Stimulated activated CD4-positive, alpha-beta T cell treated with anti-CD3 and anti-CD28 coated beads, Interleukin-4, amount 100 ng/mL, for 4 hours (primary cell): ENCODE results near the gene TBR1.

Experiments
- DNase-seq, 2 experiments: peaks; one replicate each; pipeline ENCODE4 v3.0.0-alpha.2; 2020

TBR1 gene

DNA sequence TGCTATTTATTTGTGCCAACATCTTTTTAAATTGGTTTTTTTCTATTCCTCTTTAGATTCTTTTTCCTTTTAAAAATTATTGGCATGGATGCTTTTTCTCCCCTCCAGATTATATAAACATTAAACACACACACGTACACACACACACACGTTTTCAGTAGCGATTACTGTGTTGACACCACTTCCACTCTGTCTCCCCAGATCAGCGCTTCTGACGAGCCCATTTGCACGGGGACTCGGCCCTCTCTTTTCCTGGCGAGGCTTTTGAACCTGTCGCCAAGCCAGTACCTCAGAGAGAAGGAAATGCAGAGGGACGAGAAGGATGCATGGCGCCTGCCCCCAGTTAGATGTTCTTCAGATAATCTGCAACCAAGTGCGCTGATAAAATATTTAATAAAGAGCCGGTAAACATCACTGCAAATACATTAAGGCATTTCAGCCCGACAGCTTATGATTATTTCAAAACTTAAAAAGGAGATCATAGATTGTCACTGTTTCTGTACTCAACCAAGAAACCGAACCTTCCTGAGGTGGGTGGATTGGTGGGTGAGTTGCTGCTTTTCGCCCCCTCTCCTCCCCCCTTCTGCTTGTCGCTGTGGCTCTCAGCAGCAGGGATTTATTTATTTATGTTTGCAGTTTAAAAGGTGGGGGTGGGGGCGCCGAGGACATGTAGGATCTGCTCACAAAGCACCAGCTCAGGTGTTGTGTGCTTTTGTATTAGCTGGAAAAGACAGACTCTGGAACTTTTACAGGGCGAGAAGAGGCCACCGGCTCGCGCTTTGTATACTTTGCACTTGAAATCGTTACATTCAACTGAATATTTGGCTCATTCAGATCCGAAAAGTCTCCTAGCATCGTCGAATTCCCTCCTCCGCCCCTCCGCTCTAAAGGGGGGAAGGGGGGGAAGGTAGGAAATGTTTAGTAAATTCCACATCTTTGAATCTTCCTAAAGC, 787 bp upstream of the TBR1 start:
- DNase-seq: no peak

DNA sequence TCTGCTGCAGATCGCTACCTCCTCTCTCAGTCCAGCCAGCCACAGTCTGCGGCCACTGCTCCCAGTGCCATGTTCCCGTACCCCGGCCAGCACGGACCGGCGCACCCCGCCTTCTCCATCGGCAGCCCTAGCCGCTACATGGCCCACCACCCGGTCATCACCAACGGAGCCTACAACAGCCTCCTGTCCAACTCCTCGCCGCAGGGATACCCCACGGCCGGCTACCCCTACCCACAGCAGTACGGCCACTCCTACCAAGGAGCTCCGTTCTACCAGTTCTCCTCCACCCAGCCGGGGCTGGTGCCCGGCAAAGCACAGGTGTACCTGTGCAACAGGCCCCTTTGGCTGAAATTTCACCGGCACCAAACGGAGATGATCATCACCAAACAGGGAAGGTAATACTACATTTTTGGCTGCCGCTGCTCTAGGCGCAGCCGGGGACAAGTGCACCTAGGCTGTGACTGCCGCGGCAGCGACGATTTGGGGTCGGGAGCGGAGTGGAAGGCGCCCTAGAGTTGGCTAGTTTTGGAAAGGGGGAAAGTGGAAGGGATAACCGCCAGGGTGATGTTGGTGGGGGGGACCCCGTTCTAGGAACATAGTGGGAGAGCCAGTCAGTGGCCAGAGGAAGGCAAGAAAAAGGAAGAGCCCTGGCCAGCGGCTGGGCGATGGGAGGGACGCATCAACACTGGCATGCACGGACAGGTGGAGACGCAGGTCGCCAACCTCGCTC, 776 bp downstream of the TBR1 start:
- DNase-seq: no peak

DNA sequence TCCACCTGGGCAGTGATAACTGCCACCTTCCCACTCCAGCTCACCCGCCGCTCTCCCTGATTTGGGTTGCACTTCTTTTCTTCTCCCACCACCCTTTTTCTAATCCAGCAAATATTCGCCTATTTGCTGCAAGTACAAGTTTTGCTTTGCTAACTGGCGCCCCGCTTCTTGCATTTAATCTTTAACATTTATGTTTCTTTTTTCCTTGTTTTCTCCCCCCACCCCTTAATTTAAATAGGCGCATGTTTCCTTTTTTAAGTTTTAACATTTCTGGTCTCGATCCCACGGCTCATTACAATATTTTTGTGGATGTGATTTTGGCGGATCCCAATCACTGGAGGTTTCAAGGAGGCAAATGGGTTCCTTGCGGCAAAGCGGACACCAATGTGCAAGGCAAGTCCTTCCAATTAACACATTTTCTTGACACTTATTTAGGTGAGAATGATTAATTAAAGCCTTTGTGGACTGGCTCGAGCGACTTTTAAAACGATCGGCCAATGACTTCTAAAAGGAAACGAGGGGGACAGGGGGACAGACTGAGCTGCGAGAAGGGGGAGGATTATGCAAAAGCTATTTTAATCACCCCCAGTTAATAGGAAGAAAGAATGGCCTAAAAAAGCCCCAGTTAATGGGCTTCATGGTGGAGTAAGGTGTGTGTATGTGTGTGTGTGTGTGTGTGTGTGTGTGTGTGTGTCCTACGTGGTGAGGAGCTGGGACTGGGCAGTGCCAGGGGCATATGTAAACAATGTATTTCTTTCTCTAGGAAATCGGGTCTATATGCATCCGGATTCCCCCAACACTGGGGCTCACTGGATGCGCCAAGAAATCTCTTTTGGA, 1.6 kb downstream of the TBR1 start:
- no peak for DNase-seq

DNA sequence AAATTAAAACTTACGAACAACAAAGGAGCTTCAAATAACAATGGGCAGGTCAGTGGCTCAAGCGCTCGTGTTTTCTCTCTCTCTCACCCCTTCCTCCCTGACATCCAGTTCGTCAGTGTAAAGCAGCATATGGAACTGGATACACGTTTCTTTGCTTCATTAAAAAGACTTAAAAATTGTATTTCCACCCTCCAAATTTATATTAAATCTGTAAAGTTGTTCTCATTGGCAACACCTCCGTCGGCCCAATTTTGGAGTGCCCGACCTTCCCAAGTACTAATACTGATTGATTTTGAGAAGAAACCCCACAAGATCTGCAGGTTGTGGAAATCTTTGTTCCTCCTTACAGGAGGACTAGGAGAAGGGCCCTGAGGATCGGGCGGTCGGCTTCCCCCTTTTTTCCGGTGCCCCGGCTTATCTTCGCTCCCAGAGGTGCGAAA, 2.2 kb downstream of the TBR1 start:
- no peak for DNase-seq

DNA sequence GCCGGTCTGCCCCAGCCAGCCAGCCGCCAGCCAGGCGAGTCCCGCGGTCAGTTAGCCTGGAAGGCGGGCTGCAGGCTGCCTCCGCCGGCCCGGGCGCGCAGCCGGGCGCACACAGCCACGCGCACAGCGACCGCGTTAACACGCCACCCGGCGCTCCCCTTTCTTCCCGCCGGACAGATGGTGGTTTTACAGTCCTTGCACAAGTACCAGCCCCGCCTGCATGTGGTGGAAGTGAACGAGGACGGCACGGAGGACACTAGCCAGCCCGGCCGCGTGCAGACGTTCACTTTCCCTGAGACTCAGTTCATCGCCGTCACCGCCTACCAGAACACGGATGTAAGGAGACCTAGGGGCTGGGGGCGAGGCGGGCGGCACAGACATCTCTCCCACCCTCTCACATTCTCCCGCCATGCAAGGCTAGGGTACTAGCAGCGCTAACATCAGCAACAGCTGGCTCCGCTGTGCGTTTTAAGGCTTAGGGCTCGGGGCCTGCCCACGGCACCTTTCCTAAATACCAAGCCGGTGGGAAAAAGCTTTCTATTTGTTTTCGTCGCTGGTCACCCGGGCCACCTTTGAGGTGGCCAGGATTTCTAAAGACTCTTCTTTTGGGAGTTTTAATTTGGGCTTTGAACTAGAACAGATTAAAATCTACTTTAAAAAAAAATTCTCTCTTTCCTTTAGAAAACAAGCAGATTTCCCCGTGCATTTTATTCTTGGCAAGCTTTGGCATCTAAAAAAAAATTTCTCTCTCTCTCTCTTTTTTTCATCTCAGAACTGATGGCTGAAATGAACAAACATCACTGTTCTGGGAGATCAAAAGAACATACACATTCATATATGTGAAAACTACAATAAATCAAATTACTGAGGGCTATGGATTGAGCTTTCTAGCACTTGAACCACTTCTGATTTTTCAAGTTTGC, 2.9 kb downstream of the TBR1 start:
- no peak for DNase-seq

DNA sequence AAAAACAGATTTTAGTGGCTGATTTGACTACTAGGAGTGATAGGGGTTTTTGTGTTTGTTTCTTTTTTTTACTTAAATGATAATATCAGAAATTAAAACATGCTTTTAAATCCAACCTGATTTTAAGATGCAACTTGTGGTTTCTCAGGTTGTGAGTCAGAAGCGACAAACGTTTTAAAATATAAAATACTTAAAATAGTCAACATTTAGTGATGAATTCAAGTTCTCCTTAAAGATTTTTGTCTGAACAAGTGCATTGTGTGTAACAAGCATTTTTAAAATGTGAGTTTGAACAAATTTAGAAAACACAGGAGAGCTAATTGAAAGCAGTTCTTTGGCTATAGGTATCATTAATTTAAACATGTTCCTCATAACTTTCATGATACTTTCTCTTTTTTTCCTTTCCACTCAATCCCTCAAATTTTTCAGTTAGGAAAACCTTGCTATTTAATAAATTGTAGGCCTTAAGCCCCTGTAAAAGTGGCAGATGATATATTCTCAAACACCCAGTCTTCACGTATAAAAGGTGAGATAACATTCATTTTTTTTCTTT, 3.6 kb downstream of the TBR1 start:
- no peak for DNase-seq

DNA sequence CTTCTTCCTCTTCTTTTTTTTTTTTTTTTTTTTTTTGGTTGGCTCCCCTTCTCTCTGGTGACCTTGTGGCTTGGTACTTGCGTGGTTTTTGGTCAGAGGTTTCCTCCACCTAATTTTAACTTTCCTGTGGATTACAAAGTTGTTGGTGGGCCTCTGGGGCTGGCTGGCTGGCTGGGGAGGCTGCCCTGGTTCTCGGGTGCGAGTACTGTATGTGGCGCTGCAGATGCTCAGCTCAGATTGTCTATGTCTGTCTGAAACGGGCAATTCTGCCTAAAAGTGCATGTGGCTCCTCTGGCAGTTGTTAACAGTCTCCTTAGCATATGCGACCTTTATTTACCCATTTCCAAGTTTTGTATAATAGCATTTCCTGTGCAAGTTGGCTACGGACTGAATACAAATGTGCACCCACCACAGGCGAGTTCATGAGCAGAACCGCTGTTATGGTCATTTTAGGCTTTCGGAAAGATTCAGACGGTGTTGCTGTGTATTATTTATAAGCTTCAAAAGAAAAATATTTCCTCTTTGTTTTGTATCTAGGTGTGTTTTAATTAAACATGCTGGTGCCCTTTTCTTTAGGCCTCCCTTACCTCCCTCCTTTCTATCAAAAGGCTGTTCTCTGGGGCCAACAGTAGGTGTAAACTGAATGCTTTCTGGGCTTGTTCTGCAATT, 4.4 kb downstream of the TBR1 start:
- DNase-seq: no peak

DNA sequence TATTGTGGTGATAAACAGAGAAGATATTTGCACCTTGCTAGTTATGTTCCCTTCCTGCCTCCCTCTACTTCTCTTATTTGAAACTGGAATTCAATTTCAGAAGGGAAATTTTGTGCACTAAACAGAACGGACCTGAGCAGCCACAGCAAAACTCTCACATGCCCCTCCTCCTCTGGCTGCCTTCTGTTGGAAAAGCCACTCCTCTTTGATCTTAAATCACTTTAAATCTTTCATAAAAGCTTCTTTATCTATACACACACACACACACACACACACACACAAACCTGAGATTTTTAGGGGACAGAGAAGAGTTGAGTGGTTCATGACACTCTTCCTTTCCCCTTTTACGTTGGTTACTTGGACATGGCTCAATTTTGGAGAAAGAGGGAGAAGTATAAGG, 5.6 kb downstream of the TBR1 start:
- no peak for DNase-seq

DNA sequence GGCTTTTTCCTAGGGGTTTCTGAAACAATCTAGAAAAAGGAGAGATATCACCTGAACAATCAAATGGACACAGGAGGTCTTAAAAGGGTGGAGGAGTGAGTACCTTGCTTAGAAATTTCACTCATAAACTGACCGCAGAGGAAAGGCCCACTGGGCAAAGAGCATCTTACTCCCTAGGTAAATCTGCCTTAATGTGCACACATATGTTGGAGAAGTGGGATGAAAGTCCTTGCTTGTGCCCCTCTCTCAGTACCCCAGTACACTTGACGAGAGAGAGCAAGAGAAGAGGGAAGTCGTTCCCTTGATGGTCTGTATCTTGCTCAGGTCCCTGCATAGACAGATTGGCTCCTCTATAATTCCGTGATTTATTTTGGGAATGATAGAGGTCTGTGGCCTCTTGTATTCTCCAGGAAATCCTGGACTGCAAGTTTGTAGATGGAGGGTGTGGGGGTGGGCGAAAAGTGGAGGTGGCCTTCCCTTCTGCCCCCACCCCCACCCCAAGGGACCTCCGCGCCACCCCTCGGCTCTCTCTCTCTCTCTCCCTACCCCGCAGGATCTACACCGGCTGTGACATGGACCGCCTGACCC, 6.8 kb downstream of the TBR1 start:
- no peak for DNase-seq

DNA sequence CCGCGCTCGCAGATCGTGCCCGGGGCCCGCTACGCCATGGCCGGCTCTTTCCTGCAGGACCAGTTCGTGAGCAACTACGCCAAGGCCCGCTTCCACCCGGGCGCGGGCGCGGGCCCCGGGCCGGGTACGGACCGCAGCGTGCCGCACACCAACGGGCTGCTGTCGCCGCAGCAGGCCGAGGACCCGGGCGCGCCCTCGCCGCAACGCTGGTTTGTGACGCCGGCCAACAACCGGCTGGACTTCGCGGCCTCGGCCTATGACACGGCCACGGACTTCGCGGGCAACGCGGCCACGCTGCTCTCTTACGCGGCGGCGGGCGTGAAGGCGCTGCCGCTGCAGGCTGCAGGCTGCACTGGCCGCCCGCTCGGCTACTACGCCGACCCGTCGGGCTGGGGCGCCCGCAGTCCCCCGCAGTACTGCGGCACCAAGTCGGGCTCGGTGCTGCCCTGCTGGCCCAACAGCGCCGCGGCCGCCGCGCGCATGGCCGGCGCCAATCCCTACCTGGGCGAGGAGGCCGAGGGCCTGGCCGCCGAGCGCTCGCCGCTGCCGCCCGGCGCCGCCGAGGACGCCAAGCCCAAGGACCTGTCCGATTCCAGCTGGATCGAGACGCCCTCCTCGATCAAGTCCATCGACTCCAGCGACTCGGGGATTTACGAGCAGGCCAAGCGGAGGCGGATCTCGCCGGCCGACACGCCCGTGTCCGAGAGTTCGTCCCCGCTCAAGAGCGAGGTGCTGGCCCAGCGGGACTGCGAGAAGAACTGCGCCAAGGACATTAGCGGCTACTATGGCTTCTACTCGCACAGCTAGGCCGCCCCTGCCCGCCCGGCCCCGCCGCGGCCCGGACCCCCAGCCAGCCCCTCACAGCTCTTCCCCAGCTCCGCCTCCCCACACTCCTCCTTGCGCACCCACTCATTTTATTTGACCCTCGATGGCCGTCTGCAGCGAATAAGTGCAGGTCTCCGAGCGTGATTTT, 7.6 kb downstream of the TBR1 start:
- DNase-seq: no peak

DNA sequence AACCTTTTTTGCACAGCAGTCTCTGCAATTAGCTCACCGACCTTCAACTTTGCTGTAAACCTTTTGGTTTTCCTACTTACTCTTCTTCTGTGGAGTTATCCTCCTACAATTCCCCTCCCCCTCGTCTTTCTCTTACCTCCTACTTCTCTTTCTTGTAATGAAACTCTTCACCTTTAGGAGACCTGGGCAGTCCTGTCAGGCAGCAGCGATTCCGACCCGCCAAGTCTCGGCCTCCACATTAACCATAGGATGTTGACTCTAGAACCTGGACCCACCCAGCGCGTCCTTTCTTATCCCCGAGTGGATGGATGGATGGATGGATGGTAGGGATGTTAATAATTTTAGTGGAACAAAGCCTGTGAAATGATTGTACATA, 8.3 kb downstream of the TBR1 start:
- no peak for DNase-seq

DNA sequence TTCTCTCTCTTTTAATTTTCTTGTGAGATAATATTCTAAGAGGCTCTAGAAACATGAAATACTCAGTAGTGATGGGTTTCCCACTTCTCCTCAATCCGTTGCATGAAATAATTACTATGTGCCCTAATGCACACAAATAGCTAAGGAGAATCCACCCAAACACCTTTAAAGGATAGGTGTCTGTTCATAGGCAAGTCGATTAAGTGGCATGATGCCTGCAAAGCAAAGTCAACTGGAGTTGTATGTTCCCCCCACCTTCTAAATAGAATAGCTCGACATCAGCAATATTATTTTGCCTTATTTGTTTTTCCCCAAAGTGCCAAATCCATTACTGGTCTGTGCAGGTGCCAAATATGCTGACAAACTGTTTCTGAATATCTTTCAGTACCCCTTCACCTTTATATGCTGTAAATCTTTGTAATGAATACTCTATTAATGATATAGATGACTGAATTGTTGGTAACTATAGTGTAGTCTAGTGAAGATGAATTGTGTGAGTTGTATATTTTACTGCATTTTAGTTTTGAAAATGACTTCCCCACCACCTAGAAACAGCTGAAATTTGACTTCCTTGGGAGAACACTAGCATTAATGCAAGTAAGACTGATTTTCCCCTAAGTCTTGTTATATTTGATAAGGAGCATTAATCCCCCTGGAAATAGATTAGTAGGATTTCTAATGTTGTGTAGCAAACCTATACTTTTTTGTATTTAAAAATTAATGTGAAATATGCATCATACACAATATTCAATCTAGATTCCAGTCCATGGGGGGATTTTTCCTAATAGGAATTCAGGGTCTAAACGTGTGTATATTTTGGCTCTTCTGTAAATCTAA, 9.0 kb downstream of the TBR1 start:
- no peak for DNase-seq

DNA sequence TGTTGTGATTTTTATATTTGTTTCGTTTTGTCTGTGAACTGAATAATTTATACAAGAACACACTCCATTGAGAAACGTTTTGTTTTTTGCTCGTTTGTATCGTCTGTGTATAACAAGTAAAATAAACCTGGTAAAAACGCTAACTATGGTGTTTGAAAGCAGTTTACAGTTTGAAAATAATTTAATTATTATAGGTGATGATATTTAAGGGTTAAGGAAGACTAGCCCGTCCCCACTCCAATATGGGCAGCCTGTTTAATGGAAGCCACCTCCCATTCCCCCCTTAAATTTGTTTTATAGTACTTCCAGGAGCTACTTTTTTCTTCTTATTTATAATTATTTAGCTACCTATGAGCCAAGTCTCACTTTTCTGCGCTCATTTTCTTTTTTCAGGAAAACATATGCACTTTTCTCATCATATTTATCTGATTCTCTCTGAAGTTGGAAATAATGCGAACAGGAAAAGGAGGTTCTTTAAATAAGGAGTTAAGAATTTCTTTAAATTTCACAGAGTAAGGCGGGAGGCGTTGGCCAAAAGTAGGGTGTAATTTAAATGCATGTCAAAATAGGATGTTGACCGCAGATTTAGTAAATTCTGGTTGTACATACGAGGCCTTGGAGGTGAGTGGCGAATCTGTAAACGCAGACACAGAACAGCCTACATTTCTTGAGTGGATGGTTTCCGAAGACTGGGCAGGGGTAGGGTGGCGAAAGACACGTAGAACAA, 9.8 kb downstream of the TBR1 start:
- DNase-seq: no peak

DNA sequence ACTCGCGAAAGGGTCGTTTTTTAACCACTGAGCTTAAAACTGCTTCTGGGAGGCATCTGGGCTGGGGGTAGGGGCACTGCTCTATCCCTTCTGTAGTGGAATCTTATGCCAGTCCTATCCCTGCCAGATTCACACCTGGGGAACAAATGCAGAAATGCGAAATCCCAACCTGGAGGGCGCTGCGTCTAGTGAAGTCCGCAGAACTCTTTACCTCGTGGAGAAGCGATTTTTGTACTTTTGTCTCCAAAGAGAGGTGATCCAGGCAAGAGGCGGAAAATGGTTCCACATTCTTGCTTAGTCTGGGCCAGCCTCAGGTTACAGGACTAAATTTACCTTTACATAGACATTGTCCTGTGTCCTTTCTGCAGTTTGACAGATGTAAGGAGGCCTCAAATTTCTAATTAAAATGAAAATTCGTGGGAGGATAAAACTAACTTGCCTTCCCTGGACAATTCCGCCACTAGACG, 10.4 kb downstream of the TBR1 start:
- DNase-seq: no peak

DNA sequence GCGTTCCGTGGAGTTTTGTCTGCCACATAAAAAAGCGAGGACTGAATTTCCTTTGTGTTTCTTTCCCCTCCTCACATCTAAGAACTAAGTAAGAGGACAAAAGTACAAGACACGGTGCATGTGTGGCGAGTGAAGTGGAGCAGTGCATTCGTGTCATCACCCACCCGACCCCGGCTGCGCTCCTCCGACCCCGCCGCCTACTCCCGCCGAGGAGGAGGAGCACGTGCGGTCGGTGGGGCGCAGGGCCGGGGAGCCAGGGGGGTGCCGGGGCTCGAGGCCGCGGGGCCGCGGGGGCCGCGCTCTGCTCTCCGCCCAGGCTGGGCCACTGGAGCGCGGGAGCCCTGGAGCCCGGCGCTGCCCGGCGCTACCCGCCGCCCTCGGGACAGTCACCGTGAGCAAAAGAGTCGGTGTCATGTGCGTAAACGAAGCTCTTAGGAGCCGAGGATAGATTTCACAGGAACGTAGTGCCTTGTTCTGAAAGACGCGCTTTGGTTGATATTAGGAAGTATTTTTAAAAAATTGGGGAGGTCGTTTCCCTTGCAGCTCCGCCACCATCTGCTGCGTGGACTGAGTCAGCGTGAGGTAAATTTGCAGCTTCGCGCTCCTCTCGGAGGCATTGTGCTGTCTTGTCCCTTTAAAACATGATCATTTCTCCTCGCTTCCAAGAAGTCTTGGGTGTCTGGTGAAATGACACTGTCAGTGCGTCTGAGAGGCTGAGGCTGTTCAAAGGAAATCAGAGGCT, 11.0 kb downstream of the TBR1 start:
- no peak for DNase-seq

DNA sequence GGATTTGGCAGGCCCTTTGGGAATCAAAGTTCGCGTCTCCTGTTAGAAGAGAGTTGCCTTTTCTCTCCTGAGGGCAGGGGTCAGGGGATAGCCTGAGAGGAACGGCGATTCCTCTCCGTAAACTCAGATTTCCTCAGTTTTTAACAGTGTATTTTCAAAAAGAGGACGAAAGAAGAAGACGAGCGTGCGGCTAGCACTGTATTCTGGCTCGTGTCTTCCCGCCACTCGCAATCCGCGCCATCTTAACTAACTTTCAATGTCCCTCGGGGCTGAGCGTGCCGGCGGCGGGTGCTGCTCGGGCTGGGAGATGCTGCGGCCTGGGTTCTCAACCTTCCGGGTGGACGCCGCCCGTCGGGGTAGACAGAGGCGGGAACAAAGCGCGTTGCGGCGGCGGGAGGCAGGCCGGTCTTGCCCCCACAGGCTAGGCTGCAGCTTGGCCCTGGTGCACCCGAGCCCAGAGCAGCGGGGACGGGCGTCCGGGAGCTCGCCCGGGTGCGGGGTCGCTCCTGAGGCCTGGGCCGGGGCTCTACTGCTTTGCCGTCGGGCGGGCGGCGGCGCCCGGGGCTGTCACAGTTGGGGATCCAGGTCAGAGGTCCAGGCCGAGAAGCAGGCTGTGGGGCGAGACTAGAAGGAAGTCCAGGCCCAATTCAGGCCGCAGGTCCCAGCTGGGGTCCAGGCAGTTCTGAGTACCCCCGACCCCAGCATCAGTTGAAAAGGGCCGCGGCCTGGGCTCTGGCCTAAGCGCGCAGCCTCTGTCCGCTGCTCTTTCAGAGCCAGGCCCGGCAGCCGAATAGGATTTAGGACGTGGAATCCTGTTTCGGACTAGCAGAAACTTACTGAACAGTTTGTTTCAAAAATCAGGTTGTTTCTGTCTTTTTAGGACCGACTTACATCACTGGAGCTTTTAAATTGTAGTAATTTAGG, 11.8 kb downstream of the TBR1 start:
- DNase-seq: no peak
